T-helper 17 cell (primary cell): ENCODE data around the gene THAP7. TPM values are rescaled to one million over a fixed set of nuclear protein-coding genes. Genes with fewer than 3 reads are reported as not detected.

ENCODE experiments used
- ATAC-seq: fragments of 150-1000 bp; cut with Tn5 transposase; 2 replicates; pipeline ENCODE4 v1.10.0; 2021; ENCODE audit warnings: mild to moderate bottlenecking, moderate library complexity
- DNase-seq, 3 donors: peaks; one replicate each; pipeline versions ENCODE4 v3.0.0 to v3.0.0-alpha.2; 2020 to 2021
- H3K9me3 ChIP-seq: one replicate; pipeline ENCODE4 v1.7.0; 2013; ENCODE audit warnings: low read length, mild to moderate bottlenecking; ENCODE audit not compliant: control insufficient read depth, poor library complexity, severe bottlenecking
- H3K27ac Mint-ChIP-seq: one replicate; pipeline ENCODE4 v1.8.0; 2022; ENCODE audit warnings: mild to moderate bottlenecking, moderate library complexity, mixed read lengths
- H3K27me3 Mint-ChIP-seq: one replicate; pipeline ENCODE4 v1.8.0; 2022; ENCODE audit warnings: mixed read lengths
- H3K36me3 Mint-ChIP-seq: one replicate; pipeline ENCODE4 v1.8.0; 2022; ENCODE audit warnings: low read depth, mixed read lengths
- H3K4me1 Mint-ChIP-seq: one replicate; pipeline ENCODE4 v1.8.0; 2022; ENCODE audit warnings: mild to moderate bottlenecking, mixed read lengths
- H3K4me3 Mint-ChIP-seq: one replicate; pipeline ENCODE4 v1.8.0; 2022; ENCODE audit warnings: mild to moderate bottlenecking, moderate library complexity, mixed read lengths
- total RNA-seq, 4 donors: library from RNA in 2 of 4; stranded (reverse) in 2 of 4; gene quantifications; one replicate each; pipeline ENCODE4 v1.2.3 and lab custom pipeline; 2022 to 2026

The THAP7 gene
- total RNA-seq, 2 donors from 2014 or later: 41.5 to 55.6 TPM

- no peaks in the 10 kb centered on the region for H3K9me3 ChIP-seq
- DNase-seq: no peak
- H3K4me1 Mint-ChIP-seq: peaks cover 12% of the 10 kb centered on the region
- peaks cover 3% of the 10 kb centered on the region for H3K36me3 Mint-ChIP-seq
- peaks cover 27% of the 10 kb centered on the region for H3K27me3 Mint-ChIP-seq
- no peak overlapping the region for H3K4me3 Mint-ChIP-seq
- no peak overlapping the region for H3K27ac Mint-ChIP-seq
- ATAC-seq: no peak
Measured at GRCh38 chr22:21026783-21027692, 25.1 kb upstream of the THAP7 start.

- no peaks in the 10 kb centered on the region for H3K9me3 ChIP-seq
- ATAC-seq (no peak), DNase-seq (no peak)
- H3K36me3 Mint-ChIP-seq: peaks cover 2% of the 10 kb centered on the region
- peaks cover 21% of the 10 kb centered on the region for H3K27me3 Mint-ChIP-seq
- no peak overlapping the region for H3K4me3 Mint-ChIP-seq
- H3K27ac Mint-ChIP-seq: peak overlapping the region; percentile 45
- H3K4me1 Mint-ChIP-seq: peaks cover 12% of the 10 kb centered on the region
Measured at GRCh38 chr22:21025763-21026755, 24.1 kb upstream of the THAP7 start.

DNA sequence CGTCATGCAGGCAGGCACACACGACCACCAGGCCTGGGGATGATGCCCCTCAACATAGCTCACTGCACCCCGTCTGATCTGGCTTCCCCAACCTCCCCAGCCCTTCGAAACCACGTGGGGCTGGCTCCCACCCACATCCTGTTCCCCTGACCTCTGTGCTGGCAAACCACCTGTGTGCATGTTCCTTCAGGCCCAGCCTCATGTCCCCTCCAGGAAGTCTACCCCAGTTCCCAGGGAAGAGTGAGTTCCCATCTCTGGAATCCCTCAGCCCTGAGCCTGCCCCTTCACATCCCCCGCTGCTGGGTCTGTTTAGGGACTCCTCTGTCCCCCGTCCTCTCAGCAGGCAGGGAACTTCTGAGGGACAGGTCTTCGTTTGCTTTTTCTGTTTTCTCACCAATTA, 23.3 kb upstream of the THAP7 start:
- H3K4me1 Mint-ChIP-seq: peaks cover 12% of the 10 kb centered on the region
- H3K9me3 ChIP-seq: no peaks in the 10 kb centered on the region
- ATAC-seq (peak; percentile 54), DNase-seq (no peak)
- peaks cover 13% of the 10 kb centered on the region for H3K27me3 Mint-ChIP-seq
- no peaks in the 10 kb centered on the region for H3K36me3 Mint-ChIP-seq
- H3K4me3 Mint-ChIP-seq: peak overlapping the region; percentile 66
- peak overlapping the region; percentile 45 for H3K27ac Mint-ChIP-seq

GRCh38 chr22:21022955-21023614, 21.2 kb upstream of the THAP7 start:
- no peaks in the 10 kb centered on the region for H3K27me3 Mint-ChIP-seq
- no peak overlapping the region for H3K4me3 Mint-ChIP-seq
- H3K9me3 ChIP-seq: no peaks in the 10 kb centered on the region
- no peak overlapping the region for H3K27ac Mint-ChIP-seq
- ATAC-seq (no peak), DNase-seq (no peak)
- H3K36me3 Mint-ChIP-seq: no peaks in the 10 kb centered on the region
- H3K4me1 Mint-ChIP-seq: peaks cover 12% of the 10 kb centered on the region

DNA sequence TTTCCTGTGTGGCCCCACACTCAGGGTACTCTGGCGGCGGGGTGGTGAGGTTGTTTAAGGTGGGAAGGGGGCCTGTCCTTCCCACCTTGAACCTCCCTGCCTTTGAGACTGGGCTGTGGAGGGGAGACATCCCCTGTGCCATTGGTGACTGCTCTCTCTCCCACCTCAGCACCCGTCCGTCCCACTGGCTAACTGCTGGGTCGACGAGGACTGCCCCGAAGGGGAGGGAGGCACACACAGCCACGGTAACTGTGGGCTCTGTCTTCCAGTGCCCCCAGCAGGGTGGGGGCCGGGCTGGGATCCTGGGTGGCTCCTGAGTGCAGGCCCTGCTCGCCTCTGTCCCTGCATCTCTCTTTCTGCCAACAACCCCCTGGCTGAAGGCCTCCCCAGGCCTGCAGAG, 20.6 kb upstream of the THAP7 start:
- Mint-ChIP-seq H3K27ac (no peak overlapping the region), H3K27me3 (no peaks in the 10 kb centered on the region), H3K4me1 (peaks cover 12% of the 10 kb centered on the region), H3K4me3 (no peak overlapping the region), H3K36me3 (no peaks in the 10 kb centered on the region)
- no peaks in the 10 kb centered on the region for H3K9me3 ChIP-seq
- ATAC-seq (no peak), DNase-seq (no peak)

DNA sequence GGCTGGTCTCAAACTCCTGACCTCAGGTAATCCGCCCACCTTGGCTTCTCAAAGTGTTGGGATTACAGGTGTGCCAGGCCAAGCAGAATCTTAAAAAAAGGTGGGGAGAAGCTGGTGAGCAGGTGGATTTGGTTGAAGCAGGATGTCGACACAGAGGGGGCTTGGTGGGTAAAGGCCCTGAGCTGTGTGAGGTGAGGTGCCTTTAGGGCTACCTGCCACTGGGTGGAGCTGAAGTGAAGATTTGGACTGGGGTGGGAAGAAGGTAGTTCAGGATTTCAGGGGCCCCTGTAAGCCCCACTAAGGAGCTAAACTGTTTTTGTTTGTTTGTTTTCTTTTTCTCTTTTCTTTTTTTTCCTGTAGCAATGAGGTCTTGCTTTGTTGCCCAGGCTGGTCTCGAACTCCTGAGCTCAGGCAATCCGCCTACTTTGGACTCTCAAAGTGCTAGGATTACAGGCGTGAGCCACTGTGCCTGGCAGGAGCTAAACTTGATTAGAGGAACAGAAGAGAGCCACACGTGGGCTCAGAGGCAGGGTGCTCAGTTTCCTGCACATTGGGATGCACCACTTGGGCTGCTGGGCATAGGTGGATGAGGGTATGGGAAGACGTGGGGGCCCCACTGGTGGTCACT, 19.0 kb upstream of the THAP7 start:
- DNase-seq: no peak
- Mint-ChIP-seq H3K36me3 (no peaks in the 10 kb centered on the region), H3K4me1 (peaks cover 21% of the 10 kb centered on the region), H3K4me3 (no peak overlapping the region), H3K27ac (peak overlapping the region; percentile 21), H3K27me3 (no peaks in the 10 kb centered on the region)
- peak; percentile 48 for ATAC-seq
- no peaks in the 10 kb centered on the region for H3K9me3 ChIP-seq

DNA sequence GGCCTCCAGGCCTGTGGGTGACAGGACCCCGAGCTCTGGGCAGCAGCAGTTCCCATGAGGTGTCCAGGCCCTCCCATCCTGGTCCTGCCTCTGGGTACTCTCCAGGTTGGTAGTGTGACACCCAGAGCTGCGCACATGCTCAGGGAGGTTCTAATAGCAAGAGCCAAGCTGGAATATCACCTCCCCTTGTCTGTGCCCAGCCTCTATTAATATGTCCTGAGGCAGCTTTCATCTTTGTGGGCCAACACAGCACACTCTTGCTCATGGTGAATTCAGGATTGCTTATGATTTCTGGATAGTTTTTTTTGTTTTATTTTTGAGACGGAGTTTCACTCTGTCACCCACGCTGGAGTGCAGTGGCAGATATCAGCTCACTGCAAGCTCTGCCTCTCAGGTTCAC, 16.4 kb upstream of the THAP7 start:
- H3K4me3 Mint-ChIP-seq: no peak overlapping the region
- H3K27ac Mint-ChIP-seq: peak overlapping the region; percentile 85
- no peaks in the 10 kb centered on the region for H3K27me3 Mint-ChIP-seq
- no peak for ATAC-seq
- peaks cover 26% of the 10 kb centered on the region for H3K4me1 Mint-ChIP-seq
- H3K36me3 Mint-ChIP-seq: no peaks in the 10 kb centered on the region
- no peak for DNase-seq
- no peaks in the 10 kb centered on the region for H3K9me3 ChIP-seq

GRCh38 chr22:21016644-21017420, 14.9 kb upstream of the THAP7 start:
- Mint-ChIP-seq H3K4me1 (peaks cover 28% of the 10 kb centered on the region), H3K36me3 (no peaks in the 10 kb centered on the region), H3K27me3 (no peaks in the 10 kb centered on the region), H3K4me3 (peak overlapping the region; percentile 62), H3K27ac (peak overlapping the region; percentile 85)
- H3K9me3 ChIP-seq: no peaks in the 10 kb centered on the region
- ATAC-seq: no peak
- DNase-seq: no peak

GRCh38 chr22:21015466-21016006, 13.6 kb upstream of the THAP7 start:
- Mint-ChIP-seq H3K4me3 (peak overlapping the region; percentile 87), H3K27ac (peak overlapping the region; percentile 86), H3K4me1 (peaks cover 28% of the 10 kb centered on the region), H3K36me3 (no peaks in the 10 kb centered on the region), H3K27me3 (no peaks in the 10 kb centered on the region)
- H3K9me3 ChIP-seq: no peaks in the 10 kb centered on the region
- DNase-seq (no peak), ATAC-seq (no peak)

DNA sequence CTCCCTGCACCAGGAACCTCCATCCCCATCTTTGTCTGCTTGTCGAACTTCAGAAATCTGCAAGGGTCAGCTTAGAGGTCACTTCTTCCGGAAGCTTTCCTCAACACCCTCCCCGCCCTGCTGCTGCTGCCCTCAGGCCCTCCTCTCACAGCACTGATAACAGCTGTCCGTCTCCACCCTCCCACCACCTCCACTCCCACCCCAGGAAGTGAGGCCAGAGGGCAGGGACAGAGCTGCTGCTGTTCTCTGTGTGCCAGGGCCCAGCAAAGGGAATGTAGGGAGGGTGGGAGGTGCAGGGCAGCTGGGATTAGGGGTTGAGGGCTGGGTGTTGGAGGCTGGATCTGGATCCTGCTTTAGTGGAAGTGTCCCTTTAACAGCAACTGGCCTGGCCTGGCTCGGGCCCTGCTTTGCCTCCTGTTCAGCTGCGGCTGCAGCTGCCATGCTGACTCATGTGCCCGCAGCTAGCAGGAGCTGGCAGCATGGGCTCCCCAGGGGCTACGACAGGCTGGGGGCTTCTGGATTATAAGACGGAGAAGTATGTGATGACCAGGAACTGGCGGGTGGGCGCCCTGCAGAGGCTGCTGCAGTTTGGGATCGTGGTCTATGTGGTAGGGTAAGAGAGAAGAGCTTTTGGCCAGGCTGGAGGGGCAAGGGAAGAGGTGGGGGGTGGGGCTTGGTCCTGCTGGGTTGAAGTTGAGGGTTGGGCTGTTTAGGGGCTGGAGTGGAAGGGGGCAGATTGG, 13.0 kb upstream of the THAP7 start, which contains the start of gene P2RX6:
Gene P2RX6 (plus strand): TSS at position 440 of the 740 bp plus-strand sequence. CDS start 10 bp downstream, at position 450.
- Mint-ChIP-seq H3K27ac (peak within 1 kb of the TSS; percentile 86), H3K36me3 (no peaks in the 10 kb centered on the region), H3K4me3 (peak within 1 kb of the TSS; percentile 87), H3K4me1 (peaks cover 28% of the 10 kb centered on the region), H3K27me3 (no peaks in the 10 kb centered on the region)
- DNase-seq (no peak), ATAC-seq (no peak)
- no peaks in the 10 kb centered on the region for H3K9me3 ChIP-seq

DNA sequence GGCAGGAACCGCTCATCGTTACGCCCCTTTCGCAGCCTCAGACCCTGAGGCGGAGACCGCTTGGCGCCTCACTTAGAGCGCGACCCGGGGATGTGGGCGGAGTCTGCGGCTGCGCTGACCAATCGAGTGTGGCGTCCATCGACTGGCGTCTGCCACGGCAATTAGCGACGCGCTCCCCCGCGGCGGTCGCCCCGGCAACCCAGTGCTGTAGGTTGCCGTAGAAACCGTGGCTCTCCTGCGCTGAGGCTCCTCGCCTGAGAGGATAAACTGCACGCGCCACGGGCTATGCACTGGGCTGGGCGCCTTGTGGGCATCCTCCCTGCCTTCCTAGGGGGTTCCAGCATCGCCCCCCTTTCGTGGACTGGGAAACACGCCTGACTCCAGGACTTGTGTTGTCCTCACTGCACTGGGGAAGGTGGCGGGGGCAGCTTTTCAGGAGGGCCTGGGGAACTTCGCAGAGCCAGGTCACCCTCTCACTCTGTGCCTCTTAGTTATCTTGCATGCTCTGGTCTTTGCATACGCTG, 12.3 kb upstream of the THAP7 start:
- no peaks in the 10 kb centered on the region for H3K9me3 ChIP-seq
- DNase-seq (peak; percentile 68 to 78 (median 70)), ATAC-seq (peak; percentile 92)
- Mint-ChIP-seq H3K27ac (peak overlapping the region; percentile 86), H3K36me3 (no peaks in the 10 kb centered on the region), H3K27me3 (no peaks in the 10 kb centered on the region), H3K4me1 (peaks cover 28% of the 10 kb centered on the region), H3K4me3 (peak overlapping the region; percentile 87)
